Nephron progenitor cell (in vitro differentiated cells): Measurements from ENCODE around the gene MAP3K7CL.

Experiments
- DNase-seq: peaks from one replicate; pipeline ENCODE4 v3.0.0; 2021
- H3K27ac Mint-ChIP-seq: 2 replicates; pipeline ENCODE4 v1.8.0; 2021; ENCODE audit warnings: mild to moderate bottlenecking, moderate library complexity, mixed read lengths
- H3K27me3 Mint-ChIP-seq: 2 replicates; pipeline ENCODE4 v1.8.0; 2021; ENCODE audit warnings: mild to moderate bottlenecking, low read depth, mixed read lengths; ENCODE audit not compliant: poor library complexity
- H3K36me3 Mint-ChIP-seq: 2 replicates; pipeline ENCODE4 v1.8.0; 2021; ENCODE audit warnings: low read depth, mixed read lengths
- H3K4me1 Mint-ChIP-seq: 2 replicates; pipeline ENCODE4 v1.8.0; 2021; ENCODE audit warnings: mixed read lengths
- H3K4me3 Mint-ChIP-seq: 2 replicates; pipeline ENCODE4 v1.8.0; 2021; ENCODE audit warnings: mild to moderate bottlenecking, moderate library complexity, mixed read lengths
- H3K9me3 Mint-ChIP-seq: 2 replicates; pipeline ENCODE4 v1.8.0; 2021; ENCODE audit warnings: mild to moderate bottlenecking, moderate library complexity, mixed read lengths
- CTCF ChIP-seq: fragments of 200-600 bp; sonication (generic); IDR thresholded peaks from 2 replicates; pipeline ENCODE4 v1.5.0; 2021; ENCODE audit warnings: antibody characterized with exemption

Gene MAP3K7CL

DNA sequence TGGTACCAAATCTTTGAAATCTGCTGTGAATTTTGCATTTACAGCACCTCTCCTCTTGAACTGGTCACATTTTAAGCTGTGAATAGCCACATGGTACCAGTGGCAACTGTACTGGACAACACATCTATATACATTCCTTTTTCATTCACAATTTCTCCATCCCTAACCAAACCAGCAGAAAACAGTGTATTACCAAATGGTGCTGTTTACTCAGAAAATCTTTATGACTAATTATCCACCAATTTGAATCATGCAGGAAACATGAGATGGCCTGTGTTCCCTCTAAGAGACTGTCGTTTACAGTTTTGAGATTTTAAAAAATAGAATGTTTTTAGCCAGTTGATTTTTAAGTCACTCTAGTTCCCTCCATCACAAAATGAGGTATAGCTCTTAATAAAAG is 39.4 kb upstream of the MAP3K7CL start:
- Mint-ChIP-seq H3K9me3 (no peaks in the 10 kb centered on the region), H3K27ac (no peak overlapping the region)

GRCh38 chr21:29092102-29092959 is 38.1 kb upstream of the MAP3K7CL start:
- Mint-ChIP-seq H3K27me3 (peaks cover 3% of the 10 kb centered on the region), H3K4me1 (peaks cover 29% of the 10 kb centered on the region)

More for the DNA sequence above, 39.4 kb upstream of the MAP3K7CL start:
- no peak for DNase-seq
- H3K36me3 Mint-ChIP-seq: no peaks in the 10 kb centered on the region
- H3K4me3 Mint-ChIP-seq: no peak overlapping the region
- TF ChIP-seq CTCF: no peak
- peaks cover 29% of the 10 kb centered on the region for H3K4me1 Mint-ChIP-seq
- H3K27me3 Mint-ChIP-seq: peaks cover 8% of the 10 kb centered on the region

DNA sequence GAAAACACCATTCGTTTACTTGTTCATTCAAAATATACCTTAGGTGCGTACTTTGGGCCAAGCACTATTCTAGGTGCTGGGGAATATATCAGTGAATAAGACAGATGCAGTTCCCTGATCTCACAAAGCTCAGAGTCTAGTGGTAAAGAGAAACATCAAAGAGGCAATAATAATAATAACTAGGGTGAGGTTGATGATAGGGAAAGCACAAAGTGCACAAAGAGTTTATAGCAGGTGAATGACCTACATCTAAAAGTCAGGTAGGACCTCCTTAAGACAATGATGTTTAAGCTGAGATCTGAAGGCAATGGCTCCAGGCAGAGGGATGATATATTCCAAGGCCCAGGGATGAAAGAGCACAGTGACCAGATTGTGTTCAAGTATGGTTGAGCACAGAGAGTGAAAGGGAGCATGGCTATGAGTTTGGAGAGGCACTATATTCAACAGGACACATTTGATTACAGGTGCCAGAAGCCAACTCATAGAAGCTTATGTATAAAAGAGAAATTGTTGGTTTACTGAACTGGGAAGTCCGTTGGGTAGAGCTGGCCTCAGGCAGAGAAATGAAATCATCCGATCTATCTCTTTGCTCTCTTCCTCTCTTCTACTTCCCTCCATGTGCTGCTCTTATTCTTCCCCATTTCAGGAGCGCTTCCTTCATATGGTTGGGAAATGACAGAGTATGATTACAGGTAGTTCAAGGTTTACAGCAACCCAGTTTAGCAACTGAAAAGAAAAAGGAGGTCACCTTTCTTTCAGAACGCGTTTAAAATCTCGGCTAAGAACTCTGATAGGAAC is 34.0 kb upstream of the MAP3K7CL start:
- Mint-ChIP-seq H3K4me1 (peaks cover 28% of the 10 kb centered on the region), H3K4me3 (no peak overlapping the region), H3K36me3 (no peaks in the 10 kb centered on the region), H3K27me3 (peaks cover under 1% of the 10 kb centered on the region), H3K27ac (no peak overlapping the region), H3K9me3 (peaks cover 3% of the 10 kb centered on the region)
- no peak for TF ChIP-seq CTCF
- DNase-seq: no peak

More at GRCh38 chr21:29092102-29092959, 38.1 kb upstream of the MAP3K7CL start:
- H3K27ac Mint-ChIP-seq: no peak overlapping the region
- no peak for TF ChIP-seq CTCF
- DNase-seq: no peak
- no peaks in the 10 kb centered on the region for H3K9me3 Mint-ChIP-seq
- H3K36me3 Mint-ChIP-seq: no peaks in the 10 kb centered on the region
- no peak overlapping the region for H3K4me3 Mint-ChIP-seq

DNA sequence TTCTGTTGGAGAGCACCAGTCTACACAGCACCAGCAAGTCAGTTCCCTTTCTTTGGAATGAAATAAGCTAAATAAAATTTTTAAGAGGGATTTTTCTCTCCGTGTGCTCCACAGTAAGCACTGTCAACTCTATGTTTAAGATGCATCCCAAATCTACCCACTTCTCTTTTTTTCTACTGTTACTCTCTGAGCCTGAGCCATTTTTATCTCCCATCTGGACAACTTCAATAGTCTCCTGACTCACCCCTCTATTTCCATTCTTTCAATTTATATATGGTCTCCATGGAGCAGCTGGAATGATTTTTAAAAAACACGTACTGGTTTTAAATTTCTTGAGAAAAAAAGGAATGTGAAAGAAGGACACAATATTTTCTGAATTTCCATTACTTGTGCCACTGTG is 32.3 kb upstream of the MAP3K7CL start:
- DNase-seq: no peak
- no peaks in the 10 kb centered on the region for H3K27me3 Mint-ChIP-seq
- peaks cover 16% of the 10 kb centered on the region for H3K4me1 Mint-ChIP-seq
- H3K27ac Mint-ChIP-seq: no peak overlapping the region
- H3K9me3 Mint-ChIP-seq: peaks cover 3% of the 10 kb centered on the region
- no peak overlapping the region for H3K4me3 Mint-ChIP-seq
- no peak for TF ChIP-seq CTCF
- no peaks in the 10 kb centered on the region for H3K36me3 Mint-ChIP-seq

- TF ChIP-seq CTCF: no peak
- Mint-ChIP-seq H3K9me3 (peaks cover 3% of the 10 kb centered on the region), H3K27ac (no peak overlapping the region), H3K4me1 (peaks cover 21% of the 10 kb centered on the region), H3K36me3 (no peaks in the 10 kb centered on the region), H3K4me3 (no peak overlapping the region), H3K27me3 (no peaks in the 10 kb centered on the region)
- no peak for DNase-seq
Measured at GRCh38 chr21:29102791-29103257, 27.6 kb upstream of the MAP3K7CL start.
